ENCODE measurements around the gene MRPL55. TPM values are rescaled to one million over a fixed set of nuclear protein-coding genes. Genes with fewer than 3 reads are reported as not detected.
A peak's percentile ranks its signal among the peaks of the same experiment; 100 is the strongest.

The MRPL55 gene
- total RNA-seq (2014; rRNA removed; shearing (Covaris generic)) (81.2 and 92.4 TPM in 2 replicates), polyA plus RNA-seq (2016; fragmentation: Nextera tagmentation; extraction: Ambion mirVana) (172 and 182 TPM in 2 replicates)
- long read RNA-seq, transcript MRPL55-217 (4 exons, 565 nt), result minor isoform, 5 of 75 reads
- long read RNA-seq, transcript MRPL55-203 (5 exons, 744 nt), result major isoform, 21 of 75 reads
- long read RNA-seq, transcript MRPL55-204 (4 exons, 661 nt), result minor isoform, 5 of 75 reads
- long read RNA-seq, transcript MRPL55-201 (5 exons, 632 nt), result minor isoform, 9 of 75 reads
- long read RNA-seq, partial matches to known transcripts, result 0 of 75 reads
- long read RNA-seq, other reads (novel, unspliced or antisense), result 32 of 75 reads

GRCh38 chr1:228109073-228109961, at the start of gene MRPL55:
MRPL55 (minus strand) TSS chr1:228109299; CDS start chr1:228108260, 1,039 bp downstream.
- H3K27me3 ChIP-seq (ENCODE audit: insufficient read depth), result peaks cover 10% of the 10 kb centered on the region; the same call in 1 of the 2 replicates
- Mint-ChIP-seq H3K4me3 (peak within 1 kb of the TSS; percentile 93), H3K36me3 (ENCODE audit: low read depth) (peaks cover 8% of the 10 kb centered on the region; the same call in 2 of the 3 replicates), H3K27ac (peak within 1 kb of the TSS; percentile 93), H3K27me3 (ENCODE audit: insufficient read depth, low read depth, poor library complexity) (peaks cover 18% of the 10 kb centered on the region), H3K4me1 (peaks cover 15% of the 10 kb centered on the region), H3K9me3 (no peaks in the 10 kb centered on the region; the same call in 2 of the 3 replicates)
- H3K36me3 ChIP-seq (ENCODE audit: insufficient read depth), result no peaks in the 10 kb centered on the region
- peak; percentile 97 for DNase-seq (ENCODE audit: low spot score)
- peak within 1 kb of the TSS; percentile 94 for H3K4me2 ChIP-seq
- H4K20me1 ChIP-seq (replicated peaks; ENCODE audit: insufficient read depth), result no peaks in the 10 kb centered on the region; the same call in 1 of the 2 replicates
- peaks cover 4% of the 10 kb centered on the region; the same call in 1 of the 2 replicates for H3K4me1 ChIP-seq (ENCODE audit: insufficient read depth)
- H3K4me3 ChIP-seq, result peak within 1 kb of the TSS; percentile 97
- H3K9me2 ChIP-seq (ENCODE audit: insufficient read depth), result no peaks in the 10 kb centered on the region
- H3K27ac ChIP-seq (ENCODE audit: low read depth), result no peak within 1 kb of the TSS
- H3F3A ChIP-seq (replicated peaks; ENCODE audit: low read depth), result 0 out of 2 replicates have a peak, but pooled peaks cover 2% of the 10 kb centered on the region
- H3K79me2 ChIP-seq (replicated peaks; ENCODE audit: insufficient read depth), result peaks cover 8% of the 10 kb centered on the region
- ATAC-seq, result peak; percentile 89
- peak within 1 kb of the TSS; percentile 95 for H2AFZ ChIP-seq
- TF ChIP-seq CTCF (conservative IDR thresholded peaks at IDR 0.05; ENCODE audit: low read depth in 2 of 2) (0 out of 4 replicates have a peak, but pooled peaks of 1 of the 2 experiments have one; percentile 5), ZNF114 (CRISPR knock-in tag; IDR thresholded peaks at IDR 0.05) (no peak), CREB1 (CRISPR knock-in tag; IDR thresholded peaks at IDR 0.05; ENCODE audit: low read depth) (peak; percentile 100), ETS1 (IDR thresholded peaks at IDR 0.05) (peak; percentile 68; the same call in 1 of the 2 replicates), POLR2AphosphoS5 (IDR thresholded peaks at IDR 0.05; ENCODE audit: low read depth) (peak; percentile 99), ZNF462 (CRISPR knock-in tag; IDR thresholded peaks at IDR 0.05) (no peak)

Data from GM23338 (cell line).